HuH-7 (cell line): Measurements from ENCODE around the gene RUFY1.
"Not testable (repeated sequence)": the region's sequence is repeated elsewhere in the genome, so short reads cannot be mapped to it uniquely, and the experiment has no call there.

ENCODE experiments used
- DNase-seq: peaks from one replicate; pipeline ENCODE4 v3.0.0; 2011; ENCODE audit warnings: low spot score

Gene RUFY1

DNA sequence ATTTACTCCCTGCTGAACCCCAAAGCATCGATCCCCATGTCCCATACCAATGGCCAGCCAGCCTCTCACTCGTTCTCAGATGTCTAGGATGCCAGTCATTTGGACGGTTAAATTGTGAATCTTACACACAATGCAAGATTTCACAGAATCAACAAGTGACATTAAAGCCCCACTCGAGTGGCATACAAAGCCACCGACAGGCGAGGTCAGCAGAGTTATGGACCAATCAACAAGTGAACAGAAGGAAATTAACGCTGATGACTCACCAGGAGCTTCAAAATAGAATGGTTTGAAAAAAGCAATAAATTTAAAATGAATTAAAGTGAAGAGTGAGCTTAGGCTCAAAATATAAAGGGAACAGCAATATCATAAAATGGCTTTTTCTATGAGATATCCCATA is 8.2 kb upstream of the RUFY1 start:
- DNase-seq: no peak

DNA sequence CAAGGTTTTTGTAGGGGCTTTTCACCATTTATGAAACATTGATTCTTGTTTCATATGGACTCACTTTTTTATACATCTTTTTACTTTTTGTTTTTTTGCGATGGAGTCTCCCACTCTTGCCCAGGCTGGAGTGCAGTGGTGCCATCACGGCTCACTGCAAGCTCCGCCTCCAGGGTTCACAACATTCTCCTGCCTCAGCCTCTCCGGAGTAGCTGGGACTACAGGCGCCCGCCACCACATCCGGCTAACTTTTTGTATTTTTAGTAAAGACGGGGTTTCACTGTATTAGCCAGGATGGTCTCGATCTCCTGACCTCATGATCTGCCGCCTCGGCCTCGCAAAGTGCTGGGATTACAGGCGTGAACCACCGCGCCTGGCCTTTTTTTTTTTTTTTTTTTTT is 7.1 kb upstream of the RUFY1 start:
- not testable (repeated sequence) for DNase-seq

DNA sequence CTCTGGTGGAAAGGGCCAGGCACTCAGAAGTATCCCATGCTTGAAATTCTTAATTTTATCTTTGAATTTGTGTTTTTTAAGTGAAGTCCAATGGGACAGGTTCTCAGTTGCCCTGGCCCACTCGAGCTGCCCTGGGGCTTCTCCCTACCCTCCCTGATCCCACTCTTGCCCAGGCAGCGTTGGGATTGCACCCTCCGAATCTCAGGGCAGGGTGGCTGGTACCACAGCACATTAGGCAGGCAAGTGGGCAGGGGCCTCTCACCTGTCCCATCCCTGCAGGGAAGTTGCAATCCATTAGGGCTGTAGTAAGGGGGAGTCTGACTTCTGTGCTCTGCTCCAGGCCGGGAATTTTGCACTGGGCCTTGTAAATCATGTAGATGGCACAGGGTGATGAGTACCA is 2.7 kb downstream of the RUFY1 start:
- DNase-seq: no peak

DNA sequence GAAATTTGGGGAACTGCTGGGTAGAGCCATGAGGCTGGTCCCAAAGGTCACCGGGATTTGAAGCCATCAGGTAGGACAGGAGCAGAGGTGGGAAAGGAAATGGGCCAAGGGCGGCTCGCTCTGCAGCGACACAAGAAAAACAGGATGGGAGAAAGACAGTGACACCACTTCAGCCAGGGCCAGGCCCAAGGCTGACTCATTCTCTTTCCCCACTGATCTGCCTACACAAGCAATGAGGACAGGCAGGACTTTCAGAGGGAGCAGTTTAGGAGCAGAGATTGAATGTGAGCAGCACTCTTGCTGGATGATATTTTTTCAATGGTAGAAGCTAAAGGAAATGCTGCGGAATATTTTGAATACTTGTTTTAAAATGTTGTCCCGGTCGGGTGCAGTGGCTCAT is 3.5 kb downstream of the RUFY1 start:
- no peak for DNase-seq

DNA sequence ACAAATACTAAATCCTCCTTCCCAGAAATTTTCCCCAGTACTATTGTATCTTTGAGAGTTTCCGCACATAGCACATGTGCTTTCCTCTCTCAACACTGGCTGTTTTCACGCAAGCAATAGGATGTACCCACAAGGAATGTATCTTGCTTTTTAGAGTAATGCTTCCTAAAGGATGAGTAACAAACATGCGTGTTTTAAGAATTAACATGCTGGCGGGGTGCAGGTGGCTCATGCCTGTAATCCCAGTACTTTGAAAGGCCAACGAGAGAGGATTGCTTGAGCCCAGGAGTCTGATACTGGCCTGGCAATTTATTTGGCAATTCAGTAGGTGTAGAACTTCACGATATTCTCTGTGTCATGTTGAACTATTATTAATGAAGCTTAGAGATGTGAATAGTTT is 4.6 kb downstream of the RUFY1 start:
- no peak for DNase-seq

DNA sequence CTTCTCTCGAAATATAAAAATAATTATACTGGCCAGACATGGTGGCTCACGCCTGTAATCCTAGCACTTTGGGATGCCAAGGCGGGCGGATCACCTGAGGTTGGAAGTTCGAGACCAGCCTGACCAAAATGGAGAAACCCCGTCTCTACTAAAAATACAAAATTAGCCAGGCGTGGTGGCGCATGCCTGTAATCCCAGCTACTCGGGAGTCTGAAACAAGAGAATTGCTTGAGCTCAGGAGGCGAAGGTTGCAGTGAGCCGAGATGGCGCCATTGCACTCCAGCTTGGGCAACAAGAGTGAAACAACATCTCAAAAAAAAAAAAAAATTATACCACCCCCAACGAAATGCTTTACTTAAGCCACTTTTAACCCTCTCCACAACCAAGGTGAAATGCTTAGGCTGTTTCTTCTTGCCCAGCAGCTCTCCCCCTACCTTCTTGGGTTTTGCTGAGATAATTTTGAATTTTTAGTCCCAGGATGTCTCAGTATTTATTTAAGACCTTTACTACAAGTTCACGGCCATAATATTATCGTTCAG is 8.0 kb downstream of the RUFY1 start:
- DNase-seq: not testable (repeated sequence)

DNA sequence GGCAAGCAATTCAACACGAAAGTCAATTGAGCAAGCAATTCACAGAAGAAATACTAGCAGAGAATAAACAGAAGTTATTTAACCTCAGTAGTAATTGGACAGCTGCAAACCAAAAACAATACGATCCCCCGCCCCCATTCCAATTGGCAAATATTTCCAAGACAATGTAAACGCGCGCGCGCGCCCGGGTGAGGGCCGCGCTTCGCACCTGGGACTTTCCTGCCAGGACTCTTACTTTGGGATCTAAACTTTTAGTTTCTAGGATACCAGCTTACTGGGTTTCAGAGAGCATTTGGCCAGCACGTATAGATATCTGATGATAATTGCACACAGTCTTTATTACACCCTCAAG is 8.6 kb downstream of the RUFY1 start:
- peak; percentile 45 for DNase-seq

DNA sequence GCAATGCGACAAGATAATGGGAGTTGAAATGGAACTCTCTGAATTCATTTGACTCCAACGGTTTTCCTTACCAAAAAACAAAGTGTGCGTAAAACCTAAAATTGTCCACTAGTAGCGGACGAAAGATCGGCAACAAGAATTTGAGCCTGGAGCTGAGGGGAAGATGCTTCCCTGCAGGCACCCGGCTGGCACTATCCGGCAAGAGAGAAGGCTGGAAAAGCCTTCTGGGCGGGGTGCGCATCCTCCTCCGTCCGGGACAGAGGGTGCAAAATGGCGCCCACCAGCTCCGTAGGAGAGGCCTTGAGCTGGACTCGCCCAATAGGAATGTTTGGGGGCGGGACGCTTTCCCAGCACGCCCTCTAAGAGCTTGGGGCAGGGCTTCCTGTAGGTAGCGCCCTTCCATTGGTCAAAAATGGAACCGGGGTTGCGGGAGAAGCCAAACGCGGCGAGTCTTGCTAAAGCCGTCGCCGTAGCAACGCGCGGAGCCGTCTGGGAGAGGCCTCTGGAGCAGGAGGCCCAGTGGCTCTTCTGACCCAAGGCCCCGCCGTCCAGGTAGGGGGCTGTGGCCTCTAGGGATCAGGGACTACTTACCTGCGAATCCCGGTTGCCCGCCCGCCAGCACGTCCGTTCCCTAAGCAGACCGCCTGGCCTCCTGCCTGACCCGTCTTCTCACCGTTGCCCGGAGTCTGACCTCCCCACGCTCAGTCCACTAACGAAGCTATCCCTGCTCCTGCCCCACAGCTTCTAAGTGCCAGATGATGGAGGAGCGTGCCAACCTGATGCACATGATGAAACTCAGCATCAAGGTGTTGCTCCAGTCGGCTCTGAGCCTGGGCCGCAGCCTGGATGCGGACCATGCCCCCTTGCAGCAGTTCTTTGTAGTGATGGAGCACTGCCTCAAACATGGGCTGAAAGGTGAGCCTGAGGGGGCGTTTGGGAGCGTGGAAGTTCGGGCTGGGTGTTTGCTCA is 9.2 kb downstream of the RUFY1 start:
- peak; percentile 98 for DNase-seq

DNA sequence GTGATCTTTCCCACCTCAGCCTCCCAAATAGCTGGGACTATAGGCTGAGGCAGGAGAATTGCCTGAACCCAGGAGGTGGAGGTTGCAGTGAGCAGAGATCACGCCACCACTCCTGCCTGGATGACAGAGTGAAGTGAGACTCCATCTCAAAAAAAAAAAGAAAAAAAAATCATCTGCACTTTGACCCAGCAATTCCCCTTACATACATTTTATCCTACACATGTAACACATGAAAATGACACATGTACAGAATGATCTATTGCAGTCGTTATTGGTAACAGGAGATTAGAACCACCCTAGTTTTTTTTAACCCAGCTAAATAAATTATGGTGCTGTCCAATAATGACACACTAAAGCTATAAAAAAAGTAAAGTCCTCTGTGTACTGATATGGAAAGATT is 14.2 kb downstream of the RUFY1 start:
- DNase-seq: no peak

DNA sequence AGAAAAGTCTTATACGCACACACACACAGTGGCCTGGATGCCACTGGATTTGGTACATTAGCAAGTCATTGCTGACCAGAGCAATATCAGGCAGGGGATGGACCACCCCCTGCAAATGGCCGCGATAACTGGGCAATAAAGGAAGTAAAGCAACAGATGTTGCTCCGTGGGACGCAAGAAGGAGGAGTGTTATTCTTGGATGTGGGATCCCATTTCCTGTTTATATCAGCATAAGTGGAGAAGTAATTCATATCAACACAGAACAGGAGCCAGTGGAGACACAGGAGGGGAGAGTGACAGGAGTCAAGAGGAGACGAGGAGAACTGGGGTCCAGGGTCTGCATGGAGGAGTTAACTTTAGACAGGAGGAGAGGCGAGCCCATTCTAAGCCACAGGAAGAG is 18.4 kb downstream of the RUFY1 start:
- DNase-seq: no peak

DNA sequence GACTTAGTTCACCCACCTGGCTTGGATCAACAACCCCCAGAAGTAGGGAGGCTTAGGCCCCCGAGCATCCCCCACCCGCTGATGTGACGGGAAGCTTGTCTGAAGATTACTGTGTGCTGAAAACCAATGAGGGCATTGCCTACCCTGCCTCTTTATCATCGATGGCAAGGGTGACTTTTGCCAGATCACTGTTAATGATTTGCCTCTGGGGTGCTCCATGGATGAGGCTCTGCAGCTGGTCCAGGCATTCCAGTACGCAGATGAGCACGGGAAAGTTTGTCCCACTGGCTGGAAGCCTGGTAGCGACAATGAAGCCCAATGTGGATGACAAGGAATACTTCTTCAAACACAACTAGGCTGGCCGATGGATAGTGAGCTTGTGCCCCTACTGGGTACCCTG is 22.0 kb downstream of the RUFY1 start:
- no peak for DNase-seq

DNA sequence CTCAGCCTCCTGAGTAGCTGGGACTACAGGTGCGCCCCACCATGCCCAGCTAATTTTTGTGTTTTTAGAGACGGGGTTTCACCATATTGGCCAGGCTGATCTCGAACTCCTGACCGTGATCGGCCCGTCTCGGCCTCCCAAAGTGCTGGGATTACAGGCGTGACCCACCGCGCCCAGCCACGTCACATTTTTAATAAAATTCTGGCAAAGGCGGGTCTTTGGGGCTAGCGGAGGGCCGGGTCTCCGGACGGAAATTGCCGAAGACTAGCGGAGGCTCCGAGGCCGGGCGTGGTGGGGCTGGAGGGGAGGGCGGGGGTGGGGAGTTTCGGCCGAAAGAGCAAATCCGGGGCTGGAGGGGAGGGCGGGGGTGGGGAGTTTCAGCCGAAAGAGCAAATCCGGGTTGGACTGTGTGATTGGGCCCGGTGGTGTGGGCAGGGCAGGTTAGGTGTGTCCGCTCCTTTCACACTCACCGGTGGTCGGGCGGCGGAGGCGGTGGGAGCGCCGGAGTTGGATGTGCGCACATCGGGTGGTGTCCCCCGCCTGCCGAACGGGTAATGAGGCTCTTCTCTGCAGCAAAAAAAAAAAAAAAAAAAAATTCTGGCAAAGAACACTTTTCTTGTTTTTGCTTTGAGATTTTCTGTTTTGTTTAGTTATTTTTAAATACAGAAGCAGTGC is 27.1 kb downstream of the RUFY1 start:
- DNase-seq: no peak

DNA sequence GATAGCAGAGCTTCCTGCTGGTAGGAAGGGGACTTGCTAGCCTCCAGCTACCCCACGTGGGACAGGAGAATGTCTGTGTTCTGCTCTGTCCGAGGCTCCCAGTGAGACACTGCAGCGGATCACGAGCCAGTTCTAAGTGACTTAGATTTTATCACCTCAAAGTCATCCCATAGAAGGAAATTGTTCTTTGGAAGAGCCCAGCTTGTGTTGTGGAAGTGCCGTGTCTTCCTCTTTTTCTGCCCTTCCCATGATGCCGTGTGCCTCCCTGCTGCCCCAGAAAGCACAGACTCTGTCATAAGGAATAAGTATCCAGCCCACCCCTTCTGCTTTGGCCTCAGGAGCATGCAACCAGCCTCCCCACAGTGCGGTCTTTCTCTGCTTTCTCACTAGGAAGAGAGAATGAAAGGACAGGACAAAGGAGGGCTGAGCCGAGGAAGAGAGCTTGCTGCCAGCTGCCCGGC is 35.6 kb downstream of the RUFY1 start:
- no peak for DNase-seq

DNA sequence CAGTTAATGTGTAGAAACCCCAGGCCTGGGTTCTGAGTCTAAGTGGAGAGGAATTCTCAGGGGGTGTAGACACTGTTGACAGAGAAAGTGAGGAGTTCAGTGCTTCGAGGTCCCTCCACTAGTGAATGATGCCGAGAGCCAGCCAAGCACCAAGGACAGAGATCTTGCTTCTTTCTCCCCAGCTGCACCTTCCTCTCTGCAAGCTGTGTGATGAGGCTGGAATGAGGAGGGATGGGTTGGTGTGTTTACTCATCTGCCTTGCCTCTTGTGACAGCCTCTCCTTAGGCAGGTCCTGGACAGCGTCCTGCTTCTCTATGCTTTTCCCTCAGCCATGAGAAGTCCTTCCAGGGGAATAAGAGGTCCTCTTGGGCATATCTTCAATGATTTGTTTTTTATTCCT is 37.8 kb downstream of the RUFY1 start:
- no peak for DNase-seq

DNA sequence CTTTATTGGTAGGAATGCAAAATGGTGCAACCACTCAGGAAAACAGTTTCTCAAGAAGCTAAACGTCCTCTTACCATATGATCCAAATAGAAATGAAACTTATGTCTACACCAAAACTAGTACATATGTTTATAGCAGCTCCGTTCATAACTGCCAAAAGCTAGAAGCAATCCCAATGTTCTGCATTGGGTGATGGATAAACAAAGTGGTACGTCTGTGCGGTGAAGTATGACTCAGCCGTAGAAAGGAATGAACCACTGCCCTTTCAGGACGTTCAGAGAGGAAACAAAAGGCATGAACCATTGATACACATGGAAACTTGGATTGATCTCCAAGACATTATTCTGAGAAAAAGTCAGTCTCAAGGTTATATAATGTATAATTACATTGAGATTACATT is 45.6 kb downstream of the RUFY1 start:
- DNase-seq: no peak

DNA sequence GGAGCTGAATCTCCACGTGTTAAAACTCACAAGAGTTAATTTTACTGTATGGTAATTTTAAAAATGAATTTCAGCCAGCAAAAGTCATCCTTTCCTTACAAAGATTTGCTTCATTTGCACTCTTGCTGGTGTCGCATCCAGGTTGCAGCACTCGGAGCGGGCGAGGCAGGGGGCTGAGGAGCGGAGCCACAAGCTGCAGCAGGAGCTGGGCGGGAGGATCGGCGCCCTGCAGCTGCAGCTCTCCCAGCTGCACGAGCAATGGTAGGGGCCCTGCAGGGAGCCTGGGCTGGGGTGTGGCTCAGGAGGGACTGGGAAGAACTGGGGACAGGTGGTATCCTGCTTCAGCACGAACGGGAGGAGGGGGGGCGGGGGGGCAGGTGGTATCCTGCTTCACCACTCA is 46.1 kb downstream of the RUFY1 start:
- DNase-seq: no peak

DNA sequence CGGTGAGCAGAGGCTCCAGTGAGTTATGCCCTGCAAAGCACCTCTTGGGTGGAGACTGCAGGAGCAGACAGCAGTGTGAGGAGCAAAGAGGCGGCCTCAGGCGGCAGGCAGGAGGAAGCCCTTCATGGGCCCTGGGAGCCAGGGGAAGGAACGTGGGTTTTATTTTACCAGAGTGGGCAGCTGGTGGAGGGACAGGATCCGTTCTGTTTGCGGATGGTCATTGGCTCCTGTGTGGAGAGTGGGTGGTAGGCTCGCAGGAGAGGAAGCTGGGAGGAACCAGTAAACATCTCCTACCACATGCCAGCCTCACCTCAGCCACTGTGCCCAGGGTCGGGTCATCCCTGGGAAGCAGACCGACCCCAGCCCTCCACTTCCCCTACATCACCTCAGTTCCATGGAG is 48.7 kb downstream of the RUFY1 start:
- DNase-seq: no peak

DNA sequence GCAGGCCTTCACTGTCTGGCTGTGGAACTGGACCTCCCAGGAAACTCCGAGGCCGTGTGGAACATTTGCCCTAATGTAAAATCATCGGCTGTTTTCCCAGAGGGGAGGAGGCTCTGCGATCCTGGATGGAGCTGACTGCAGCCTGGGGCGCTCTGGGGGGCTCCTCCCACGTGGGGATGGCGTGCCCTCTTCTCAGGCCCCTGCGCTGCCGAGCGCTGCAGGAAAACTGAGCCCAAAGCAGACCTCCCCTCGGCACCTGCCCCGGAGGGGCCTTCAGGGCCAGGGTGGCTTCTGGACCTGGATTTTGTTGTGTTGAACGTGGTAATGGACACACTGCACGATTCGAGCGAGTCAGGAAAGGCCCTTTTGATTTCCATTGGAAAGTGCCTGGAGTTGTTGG is 49.2 kb downstream of the RUFY1 start:
- DNase-seq: no peak

DNA sequence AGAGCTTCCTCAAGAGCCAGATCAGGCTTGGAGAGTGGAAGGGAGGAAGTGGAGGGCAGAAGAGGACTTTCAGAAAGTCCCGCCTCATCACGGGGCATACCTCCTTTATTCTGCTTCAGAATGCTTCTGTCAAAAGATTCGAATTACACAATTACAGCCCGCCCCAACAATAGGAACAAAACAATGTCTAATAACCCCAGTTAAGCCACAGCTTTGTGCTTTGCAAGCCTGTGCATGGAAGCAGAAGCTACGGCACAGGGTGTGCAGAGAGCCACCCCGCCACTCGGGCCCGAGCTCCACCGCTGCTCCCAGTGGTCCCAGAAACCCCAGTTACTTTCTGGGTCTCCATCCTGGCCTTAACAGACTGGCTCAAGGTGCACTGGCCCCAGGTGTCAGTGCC is 49.6 kb downstream of the RUFY1 start:
- DNase-seq: no peak

DNA sequence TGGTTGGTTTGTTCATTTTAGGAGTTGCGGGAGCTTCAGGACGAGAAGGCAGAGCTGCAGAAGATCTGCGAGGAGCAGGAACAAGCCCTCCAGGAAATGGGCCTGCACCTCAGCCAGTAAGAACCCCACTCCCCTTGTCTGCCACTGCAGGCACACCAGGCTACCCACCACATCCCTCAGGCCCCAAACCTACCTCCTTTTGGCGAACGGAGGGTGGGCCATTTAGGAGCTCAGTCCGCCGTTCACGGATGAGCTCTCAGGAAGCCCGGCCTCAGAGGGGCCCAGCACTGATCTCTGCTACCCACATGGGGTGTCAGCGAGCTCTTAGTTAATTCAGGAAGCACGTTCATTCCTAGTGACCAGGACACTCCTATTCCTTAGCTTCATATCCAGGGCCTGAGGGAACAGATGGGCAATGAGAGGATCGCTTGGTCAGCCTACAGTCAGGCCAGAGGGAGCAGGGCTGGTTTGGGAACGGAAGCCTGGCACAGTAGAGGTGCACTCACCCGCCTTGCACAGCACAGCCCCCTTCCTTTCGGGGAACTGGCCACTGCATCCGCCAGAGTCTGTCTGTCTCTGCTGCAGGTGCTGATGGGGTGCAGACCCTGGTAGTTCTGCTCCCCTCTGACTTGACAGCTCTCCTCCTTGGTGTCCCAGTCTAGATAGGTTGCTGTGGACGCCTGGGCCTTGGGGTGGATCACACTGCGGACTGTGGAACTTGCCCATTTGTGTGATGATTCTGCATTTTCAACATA is 51.7 kb downstream of the RUFY1 start:
- no peak for DNase-seq

DNA sequence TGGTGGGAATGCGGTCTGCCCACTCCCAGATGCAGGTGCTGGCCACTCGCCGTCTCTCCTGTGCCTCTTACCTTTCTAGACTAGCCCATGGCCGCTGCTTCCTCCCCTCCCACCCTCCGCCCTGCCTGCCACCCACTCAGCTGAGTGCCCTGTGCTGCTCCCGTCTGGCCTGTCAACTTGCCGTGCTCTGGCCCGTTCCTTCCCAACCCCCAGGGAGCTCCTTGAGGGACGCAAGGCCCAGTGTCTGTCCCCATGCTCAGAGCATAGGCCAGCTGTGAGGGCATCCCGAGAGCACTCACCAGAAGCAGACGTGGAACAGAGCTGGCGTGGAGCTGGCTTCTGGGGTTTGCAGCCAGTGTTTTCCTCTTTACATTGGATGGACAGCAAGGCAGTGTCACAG is 53.0 kb downstream of the RUFY1 start:
- DNase-seq: no peak

DNA sequence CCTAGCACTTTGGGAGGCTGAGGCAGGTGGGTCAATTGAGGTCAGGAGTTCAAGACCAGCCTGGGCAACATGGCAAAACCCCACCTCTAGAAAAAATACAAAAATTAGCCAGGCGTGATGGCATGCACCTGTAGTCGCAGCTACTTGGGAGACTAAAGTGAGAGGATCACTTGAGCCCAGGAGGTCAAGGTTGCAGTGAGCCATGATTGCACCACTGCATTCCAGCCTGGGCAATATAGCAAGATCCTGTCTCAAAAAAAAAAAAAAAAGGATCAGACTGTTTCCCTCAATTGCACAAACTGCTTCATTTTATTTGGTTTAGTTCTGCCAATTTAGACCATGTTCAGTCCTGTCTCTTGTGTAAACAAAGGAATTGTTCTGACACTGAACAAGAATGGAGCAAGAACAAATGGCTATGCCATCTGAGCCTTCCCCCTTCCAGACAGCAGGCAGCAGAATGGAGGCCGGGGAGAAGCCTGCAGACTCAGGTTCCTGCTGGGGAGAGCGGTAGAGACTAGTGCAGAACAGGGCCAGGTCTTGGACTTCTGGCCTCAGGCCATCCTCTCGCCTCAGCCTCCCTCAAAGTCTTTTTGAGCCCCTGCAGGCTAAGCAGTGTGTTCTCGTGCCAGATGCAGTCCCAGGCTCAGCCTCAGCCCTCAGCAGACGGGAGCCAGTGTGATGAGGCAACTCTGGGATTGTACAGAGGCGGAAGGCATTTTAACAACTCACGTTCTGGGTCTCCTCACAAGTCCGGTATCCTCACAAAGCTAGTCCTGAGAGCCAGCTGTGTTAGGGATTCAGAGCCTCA is 54.9 kb downstream of the RUFY1 start:
- no peak for DNase-seq
